GM18511 (cell line): ENCODE data around the gene SLC39A11.

Experiments used
- ATAC-seq: cut with Tn5 transposase; IDR thresholded peaks from one replicate; pipeline ENCODE4 v1.9.1; 2021; ENCODE audit warnings: mild to moderate bottlenecking, moderate library complexity; ENCODE audit not compliant: unreplicated experiment

SLC39A11 gene

GRCh38 chr17:72677108-72677507, 415.4 kb downstream of the SLC39A11 start:
- ATAC-seq = no peak

DNA sequence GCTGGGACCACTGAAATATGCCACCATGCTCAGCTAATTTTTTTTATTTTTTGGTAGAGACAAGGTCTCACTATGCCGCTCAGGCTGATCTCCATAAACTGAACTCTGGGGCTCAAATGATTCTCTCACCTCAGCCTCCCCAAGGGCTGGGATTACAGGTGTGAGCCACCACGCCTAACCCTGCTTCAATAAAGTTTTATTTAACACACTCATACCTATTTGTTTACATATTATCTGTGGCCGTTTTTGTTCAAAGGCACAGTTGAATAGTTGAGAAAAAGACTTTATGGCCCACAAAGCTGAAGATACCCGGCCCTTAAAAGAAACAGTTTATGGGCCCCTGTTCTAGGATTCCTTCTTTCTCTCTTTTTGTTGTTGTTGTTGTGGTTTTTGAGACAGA, 419.8 kb downstream of the SLC39A11 start:
- ATAC-seq = no peak

DNA sequence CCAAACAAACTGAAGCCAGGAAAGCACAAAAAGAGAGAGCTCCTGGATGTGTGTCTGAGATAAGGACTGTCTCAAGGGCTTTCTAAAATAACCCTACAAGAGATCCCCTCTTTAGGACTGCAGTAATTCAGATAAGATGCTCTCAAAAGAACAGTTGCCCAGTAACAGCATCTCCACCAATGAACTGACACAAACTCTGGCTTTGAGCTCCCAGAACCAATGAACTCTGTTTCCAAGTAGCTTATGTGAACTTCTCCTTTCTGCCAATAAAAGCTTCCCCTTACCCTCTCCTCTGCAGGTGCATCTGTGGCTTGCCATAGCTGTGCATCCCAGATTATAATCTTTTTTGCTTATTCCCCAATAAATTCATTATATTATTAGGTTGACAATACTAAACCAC, 421.5 kb downstream of the SLC39A11 start:
- no peak for ATAC-seq

DNA sequence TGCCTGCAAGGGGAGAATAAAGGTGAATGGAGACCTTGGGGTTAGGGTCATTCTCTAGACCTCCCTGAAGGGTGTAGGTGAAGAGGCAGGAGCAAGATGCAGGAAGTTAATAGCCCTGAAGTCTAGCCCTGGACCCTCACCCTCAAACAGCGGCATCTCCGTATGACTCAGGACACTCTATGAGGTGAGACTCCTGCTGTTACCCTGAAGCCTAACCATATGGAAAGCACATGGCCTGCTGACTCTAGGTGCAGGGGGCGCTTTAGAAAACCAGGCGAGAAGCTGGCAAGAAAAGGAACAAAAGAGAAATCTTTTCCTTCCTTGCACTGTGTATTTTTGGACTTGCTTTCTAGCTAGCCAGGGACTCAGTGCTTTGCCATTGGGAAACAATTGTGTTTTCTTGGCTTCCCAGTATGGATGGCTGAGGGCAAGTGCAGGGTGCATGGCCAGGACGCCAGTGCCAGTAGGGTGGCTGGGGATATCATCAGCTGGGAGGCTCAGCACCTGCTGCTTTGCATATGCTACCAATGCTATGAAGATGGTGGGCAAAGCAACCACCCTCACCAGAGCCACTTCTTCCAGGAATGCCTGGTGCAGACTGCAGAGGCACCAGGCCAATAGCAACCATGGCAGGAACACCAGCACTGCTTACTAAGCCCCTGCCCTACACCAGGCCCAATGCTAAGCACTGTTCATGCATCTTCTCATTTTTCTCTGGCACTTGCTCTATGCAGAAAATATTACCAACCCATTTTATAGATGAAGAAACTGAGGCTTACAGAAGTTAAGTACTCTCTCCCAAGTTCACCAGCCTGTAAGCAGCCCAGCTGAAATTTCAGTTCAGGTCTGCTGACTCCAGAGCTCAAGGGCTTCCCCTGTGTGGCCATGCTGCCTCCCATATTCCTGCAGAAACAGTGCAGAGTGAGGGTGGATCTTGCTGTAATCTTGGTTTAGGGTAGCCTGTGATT, 425.1 kb downstream of the SLC39A11 start:
- no peak for ATAC-seq

GRCh38 chr17:72665852-72666851, 426.3 kb downstream of the SLC39A11 start:
- ATAC-seq = no peak

DNA sequence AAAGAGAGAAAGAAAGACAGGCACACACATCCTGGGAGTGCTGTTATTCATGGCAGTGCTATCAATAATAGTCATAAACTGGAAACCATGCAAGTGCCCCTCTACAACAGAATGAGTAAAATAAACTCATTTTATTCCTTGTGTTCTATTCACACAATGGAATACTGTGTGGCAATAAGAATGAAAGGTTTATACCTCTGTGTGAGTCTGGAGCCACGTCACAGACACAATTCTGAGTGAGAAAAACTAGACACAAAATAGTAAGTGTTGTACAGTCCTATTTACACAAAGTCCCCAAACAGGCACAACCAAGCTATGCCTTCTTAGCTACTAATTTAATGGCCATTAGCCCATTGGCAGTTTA, 429.7 kb downstream of the SLC39A11 start:
- no peak for ATAC-seq

GRCh38 chr17:72661945-72662826, 430.3 kb downstream of the SLC39A11 start:
- ATAC-seq = no peak

GRCh38 chr17:72661116-72661944, 431.2 kb downstream of the SLC39A11 start:
- no peak for ATAC-seq

DNA sequence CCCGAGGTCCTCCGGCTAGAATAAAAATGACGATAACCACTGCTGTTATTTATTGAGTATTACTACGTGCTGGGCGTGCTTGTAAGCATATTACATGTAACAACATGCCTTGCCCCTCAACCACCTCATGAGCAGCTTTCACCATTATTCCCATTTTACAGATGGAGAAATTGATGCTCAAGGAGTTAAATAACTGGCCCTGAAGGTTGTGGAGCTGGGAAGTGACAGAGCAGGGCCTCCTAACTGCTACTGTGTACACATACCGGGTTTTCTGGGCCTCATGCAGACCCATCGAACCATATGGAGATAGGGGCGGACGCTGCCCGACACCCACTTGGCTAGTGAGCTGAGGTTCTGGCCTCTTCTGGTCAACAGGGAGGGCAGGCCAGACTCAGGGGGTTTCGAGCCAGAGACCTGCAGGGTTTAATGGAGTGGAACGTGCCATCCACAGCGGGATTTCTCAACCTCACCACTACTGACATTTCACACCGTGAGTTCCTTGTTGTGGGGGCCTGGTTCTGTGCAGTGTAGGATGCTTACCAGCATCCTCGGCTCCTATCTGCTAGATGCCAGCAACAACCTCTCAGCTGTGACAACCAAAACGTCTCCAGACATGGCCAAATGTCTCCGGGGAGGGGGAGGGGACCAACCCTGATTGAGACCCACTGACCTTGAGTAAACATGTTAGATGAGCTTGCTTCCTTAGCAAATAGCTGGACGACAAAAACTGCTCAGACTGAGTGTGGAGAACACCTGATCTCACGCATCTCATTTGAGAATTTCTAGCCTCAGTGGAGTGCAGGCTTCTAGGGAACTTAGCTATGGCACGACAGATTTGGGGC, 432.0 kb downstream of the SLC39A11 start:
- no peak for ATAC-seq

GRCh38 chr17:72659811-72660210, 432.7 kb downstream of the SLC39A11 start:
- ATAC-seq = no peak

DNA sequence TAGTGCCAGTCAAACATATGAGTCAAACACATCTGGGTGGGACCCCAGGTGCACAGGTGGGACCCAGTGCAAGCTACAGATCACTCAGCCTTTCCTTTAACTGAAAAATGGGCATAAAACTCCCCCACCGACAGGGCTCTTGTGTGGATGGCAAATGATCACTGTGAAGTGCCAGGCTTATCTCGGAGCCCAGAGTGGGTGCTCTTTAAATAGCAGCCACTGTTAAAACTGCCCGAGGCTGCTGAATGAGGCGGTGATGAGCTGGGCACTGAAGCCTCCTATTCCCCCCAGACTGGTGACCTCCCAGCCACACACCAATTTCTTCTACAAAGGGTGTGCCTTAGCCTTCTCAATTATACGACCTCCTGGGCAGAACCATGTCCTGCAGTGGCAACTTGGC, 433.8 kb downstream of the SLC39A11 start:
- ATAC-seq = no peak

DNA sequence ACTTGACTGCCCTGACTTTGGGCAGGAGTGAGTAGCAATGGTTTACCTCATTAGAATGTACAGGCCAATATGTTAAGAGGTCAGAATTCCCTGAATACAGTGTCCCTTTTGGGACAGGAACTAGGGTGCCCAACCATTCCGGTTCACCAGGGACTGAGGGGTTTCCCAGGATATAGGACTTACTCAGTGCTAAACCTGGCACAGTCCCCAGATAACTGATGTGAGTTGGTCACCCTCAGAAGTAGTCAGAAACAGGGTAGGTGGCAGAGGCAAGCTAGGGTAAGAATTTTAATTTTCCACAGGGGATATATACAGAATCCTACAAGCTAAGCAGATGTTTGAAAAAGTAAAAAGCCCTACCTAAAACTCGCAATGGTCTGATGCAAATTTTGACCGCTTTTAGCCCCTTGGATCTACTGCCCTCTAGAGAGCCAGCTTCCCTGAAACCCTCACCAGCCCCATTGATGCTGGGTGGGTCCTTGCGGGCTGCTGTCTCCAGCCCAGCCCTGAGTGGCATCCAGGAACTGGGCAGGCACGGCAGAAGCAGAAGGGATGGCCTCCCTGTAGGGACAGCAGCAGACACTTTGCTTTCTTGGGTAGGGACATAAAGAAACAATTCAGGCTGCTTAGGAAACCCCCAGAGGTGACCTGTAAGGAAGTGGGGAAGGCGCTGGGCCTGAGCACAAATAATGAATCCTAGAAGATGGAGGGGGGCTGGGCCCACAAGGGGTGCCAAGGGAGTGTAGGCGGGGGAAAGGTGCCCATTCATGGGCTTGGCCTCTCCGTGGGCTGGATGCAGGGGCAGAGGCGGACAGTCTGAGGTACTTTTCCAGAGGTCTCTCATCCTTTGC, 434.8 kb downstream of the SLC39A11 start:
- no peak for ATAC-seq

- no peak for ATAC-seq
Measured at GRCh38 chr17:72656130-72656763, 436.2 kb downstream of the SLC39A11 start.

GRCh38 chr17:72654706-72655105, 437.8 kb downstream of the SLC39A11 start:
- ATAC-seq = no peak

DNA sequence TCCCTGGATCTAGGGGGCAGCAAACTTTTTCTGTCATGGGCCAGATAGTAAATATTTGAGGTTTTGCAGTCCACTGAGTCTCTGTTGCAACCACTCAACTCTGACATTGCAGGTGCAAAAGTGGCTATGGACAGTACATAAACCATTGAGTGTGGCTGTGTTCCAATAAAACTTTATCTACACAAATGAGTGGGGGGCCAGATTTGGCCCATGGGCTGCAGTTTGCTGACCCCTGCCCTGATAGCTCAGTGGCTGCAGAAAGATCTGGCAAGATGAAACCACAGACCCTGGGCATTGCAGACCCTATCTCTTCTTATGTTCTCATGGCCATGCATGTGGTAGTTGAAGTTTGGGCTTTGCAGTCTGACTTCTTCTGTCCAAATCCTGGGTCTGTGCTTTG, 440.5 kb downstream of the SLC39A11 start:
- ATAC-seq = no peak

- no peak for ATAC-seq
Measured at GRCh38 chr17:72648702-72649101, 443.8 kb downstream of the SLC39A11 start.

DNA sequence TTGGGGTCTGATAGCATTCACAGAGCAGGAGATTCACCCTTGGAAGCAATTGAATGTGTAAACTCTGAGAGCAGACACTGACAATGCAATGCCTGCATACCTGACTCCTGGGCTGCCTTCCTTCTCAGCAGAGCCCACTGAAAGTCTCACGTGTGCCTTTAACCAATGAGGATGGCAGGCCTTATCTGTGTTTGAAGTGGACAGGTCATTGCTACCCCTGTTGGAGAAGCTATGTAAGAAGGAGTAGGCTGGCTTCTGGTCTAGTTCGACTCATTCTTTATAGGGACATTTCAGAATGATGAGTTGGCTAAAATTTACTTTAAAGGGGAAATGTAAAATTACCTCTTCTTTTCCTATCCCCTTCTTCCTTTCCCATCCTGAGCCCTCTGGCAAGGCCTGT, 446.3 kb downstream of the SLC39A11 start:
- ATAC-seq = no peak
